ENCODE measurements around the gene CHD6. TPM values are rescaled to one million over a fixed set of nuclear protein-coding genes. Genes with fewer than 3 reads are reported as not detected.

CHD6 gene
- total RNA-seq, 1 experiment from 2014 or later, result 46.7 TPM

GRCh38 chr20:41600926-41601631 is 17.1 kb downstream of the CHD6 start:
- no peak overlapping the region for H3K27ac ChIP-seq (ENCODE audit: low read depth, low read length, poor library complexity, severe bottlenecking)
- intact Hi-C loops (cut with micrococcal nuclease; ENCODE audit: unreplicated experiment), result no loop called here
- TF ChIP-seq CTCF (conservative IDR thresholded peaks at IDR 0.05; ENCODE audit: low read depth, low read length), result no peak
- TF ChIP-seq EZH2 (IDR thresholded peaks at IDR 0.05; ENCODE audit: borderline replicate concordance, low read depth, low read length, poor library complexity, severe bottlenecking), result no peak
- CTCF ChIA-PET, result no interaction called here
- H3K4me1 ChIP-seq (ENCODE audit: insufficient read depth, low read length, poor library complexity, severe bottlenecking), result no peaks in the 10 kb centered on the region
- no peak for DNase-seq (ENCODE audit: low spot score)
- BruUV-seq (replicated peaks), result no TSS peak
- POLR2A ChIA-PET (ENCODE audit: low non-redundant PET), result no interaction called here
- no peaks in the 10 kb centered on the region for H3K27me3 ChIP-seq (replicated peaks; ENCODE audit: insufficient read depth, low read depth, low read length, poor library complexity)
- H3K9me3 ChIP-seq (ENCODE audit: low read depth, low read length, poor library complexity, severe bottlenecking), result peaks cover 53% of the 10 kb centered on the region
- H3K36me3 ChIP-seq (ENCODE audit: insufficient read depth, low read length, poor library complexity, severe bottlenecking), result no peaks in the 10 kb centered on the region
- H3K4me3 ChIP-seq (ENCODE audit: low read depth, low read length, poor library complexity, severe bottlenecking), result no peak overlapping the region

GRCh38 chr20:41599699-41600104 is 18.5 kb downstream of the CHD6 start:
- intact Hi-C loops (cut with micrococcal nuclease; ENCODE audit: unreplicated experiment), result no loop called here
- CTCF ChIA-PET, result no interaction called here
- no TSS peak for BruUV-seq (replicated peaks)

GRCh38 chr20:41598719-41599118 is 19.5 kb downstream of the CHD6 start:
- H3K36me3 ChIP-seq (ENCODE audit: insufficient read depth, low read length, poor library complexity, severe bottlenecking), result no peaks in the 10 kb centered on the region
- ChIA-PET CTCF (no interaction called here), POLR2A (ENCODE audit: low non-redundant PET) (no interaction called here)
- no peaks in the 10 kb centered on the region for H3K27me3 ChIP-seq (replicated peaks; ENCODE audit: insufficient read depth, low read depth, low read length, poor library complexity)
- no peak for TF ChIP-seq EZH2 (IDR thresholded peaks at IDR 0.05; ENCODE audit: borderline replicate concordance, low read depth, low read length, poor library complexity, severe bottlenecking)
- TF ChIP-seq CTCF (conservative IDR thresholded peaks at IDR 0.05; ENCODE audit: low read depth, low read length), result no peak
- H3K9me3 ChIP-seq (ENCODE audit: low read depth, low read length, poor library complexity, severe bottlenecking), result peaks cover 70% of the 10 kb centered on the region
- intact Hi-C loops (cut with micrococcal nuclease; ENCODE audit: unreplicated experiment), result no loop called here
- no peak overlapping the region for H3K27ac ChIP-seq (ENCODE audit: low read depth, low read length, poor library complexity, severe bottlenecking)
- no TSS peak for BruUV-seq (replicated peaks)
- DNase-seq (ENCODE audit: low spot score), result no peak
- no peak overlapping the region for H3K4me3 ChIP-seq (ENCODE audit: low read depth, low read length, poor library complexity, severe bottlenecking)
- H3K4me1 ChIP-seq (ENCODE audit: insufficient read depth, low read length, poor library complexity, severe bottlenecking), result no peaks in the 10 kb centered on the region

More at GRCh38 chr20:41599699-41600104, 18.5 kb downstream of the CHD6 start:
- Histone ChIP-seq H3K36me3 (ENCODE audit: insufficient read depth, low read length, poor library complexity, severe bottlenecking) (no peaks in the 10 kb centered on the region), H3K4me3 (ENCODE audit: low read depth, low read length, poor library complexity, severe bottlenecking) (no peak overlapping the region), H3K27ac (ENCODE audit: low read depth, low read length, poor library complexity, severe bottlenecking) (no peak overlapping the region), H3K27me3 (replicated peaks; ENCODE audit: insufficient read depth, low read depth, low read length, poor library complexity) (no peaks in the 10 kb centered on the region), H3K4me1 (ENCODE audit: insufficient read depth, low read length, poor library complexity, severe bottlenecking) (no peaks in the 10 kb centered on the region), H3K9me3 (ENCODE audit: low read depth, low read length, poor library complexity, severe bottlenecking) (peaks cover 62% of the 10 kb centered on the region)
- TF ChIP-seq CTCF (conservative IDR thresholded peaks at IDR 0.05; ENCODE audit: low read depth, low read length), result no peak
- no peak for TF ChIP-seq EZH2 (IDR thresholded peaks at IDR 0.05; ENCODE audit: borderline replicate concordance, low read depth, low read length, poor library complexity, severe bottlenecking)
- POLR2A ChIA-PET (ENCODE audit: low non-redundant PET), result no interaction called here
- DNase-seq (ENCODE audit: low spot score), result no peak

Data from A673 (cell line).